Head of caudate nucleus (tissue), 42 donors: Measurements from ENCODE around the gene KNOP1.

Experiments
- DNase-seq, 42 donors: peaks; one replicate each; pipeline versions ENCODE4 v3.0.0 to v3.0.0-alpha.2; 2020 to 2021; ENCODE audit warnings: mixed read lengths in 7 of 42
- intact Hi-C: fragments of 100-400 bp; cut with DNase I; formaldehyde crosslinking; loops from one replicate; pipeline ENCODE4 v1.15.0; 2022

KNOP1 gene

DNA sequence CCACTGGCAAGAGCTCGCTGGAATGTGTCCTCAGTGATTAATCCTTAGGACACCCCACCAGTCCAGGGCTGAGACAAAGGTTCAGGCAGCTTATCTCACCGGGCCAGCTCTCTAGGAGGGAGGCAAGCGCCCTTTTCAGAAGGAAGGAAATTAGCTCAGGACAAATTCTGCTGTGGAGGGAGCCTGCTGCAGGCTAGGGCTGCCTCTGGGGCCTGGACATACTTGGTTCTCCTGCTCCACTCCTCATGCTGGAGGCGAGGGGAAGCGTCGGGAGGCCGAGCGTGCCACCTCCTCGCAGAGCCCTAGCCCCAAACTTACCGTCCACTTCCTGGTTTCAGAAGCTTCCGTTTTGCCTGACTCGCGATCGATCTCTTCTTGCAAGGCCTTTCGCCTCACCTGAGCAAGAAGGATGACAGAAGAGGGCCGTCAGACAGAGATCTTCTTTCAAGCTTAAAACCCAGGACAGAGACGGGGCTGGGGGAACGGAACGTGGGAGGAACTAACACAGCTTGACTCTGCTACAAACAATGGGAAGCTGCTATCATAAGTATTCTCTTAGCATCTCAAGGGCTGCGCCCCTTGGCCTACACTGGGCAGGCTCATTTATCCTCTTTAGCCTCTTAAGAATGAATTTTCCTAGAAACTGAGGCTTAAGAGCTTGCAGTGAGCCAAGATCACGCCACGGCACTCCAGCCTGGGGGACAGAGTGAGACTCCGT, 7.7 kb downstream of the KNOP1 start:
- DNase-seq: no peak
- intact Hi-C loops: no loop called here

DNA sequence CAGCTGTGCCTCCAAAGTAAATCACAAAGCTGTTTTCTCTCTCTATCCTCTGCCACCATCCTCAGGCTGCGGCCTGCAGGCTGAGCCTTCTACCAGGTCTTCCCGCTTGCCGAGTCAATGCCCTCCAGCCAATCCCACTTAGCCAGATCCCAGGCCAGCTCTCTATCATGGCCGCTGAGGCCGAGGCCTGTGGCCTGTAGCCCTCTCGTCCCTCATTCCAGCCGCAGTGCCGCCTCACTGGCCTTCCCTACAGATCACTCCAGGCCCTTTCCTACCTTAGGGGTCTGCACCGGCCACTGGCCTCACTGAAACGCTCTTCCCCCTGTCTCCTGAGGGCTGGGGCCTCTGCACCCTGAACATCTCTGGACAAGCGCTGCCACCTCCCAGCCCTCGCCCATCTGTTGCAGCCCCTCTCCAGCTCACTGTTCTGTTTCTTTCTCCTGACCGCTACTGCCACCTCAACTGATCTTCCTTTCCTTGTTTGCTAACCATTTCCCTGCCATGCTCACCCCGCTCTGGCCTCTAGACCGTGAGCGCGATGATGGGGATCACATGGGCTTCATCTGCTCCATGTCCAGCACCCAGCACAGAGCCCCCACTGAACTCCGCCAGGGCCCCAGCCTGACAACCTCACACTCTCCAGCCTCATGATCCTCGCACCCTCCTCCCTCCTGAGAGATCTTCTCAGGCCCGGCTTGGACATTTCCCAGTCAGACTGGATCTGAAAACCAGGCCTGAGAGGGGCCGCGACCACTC, 8.5 kb downstream of the KNOP1 start:
- intact Hi-C loops: no loop called here
- DNase-seq: no peak

DNA sequence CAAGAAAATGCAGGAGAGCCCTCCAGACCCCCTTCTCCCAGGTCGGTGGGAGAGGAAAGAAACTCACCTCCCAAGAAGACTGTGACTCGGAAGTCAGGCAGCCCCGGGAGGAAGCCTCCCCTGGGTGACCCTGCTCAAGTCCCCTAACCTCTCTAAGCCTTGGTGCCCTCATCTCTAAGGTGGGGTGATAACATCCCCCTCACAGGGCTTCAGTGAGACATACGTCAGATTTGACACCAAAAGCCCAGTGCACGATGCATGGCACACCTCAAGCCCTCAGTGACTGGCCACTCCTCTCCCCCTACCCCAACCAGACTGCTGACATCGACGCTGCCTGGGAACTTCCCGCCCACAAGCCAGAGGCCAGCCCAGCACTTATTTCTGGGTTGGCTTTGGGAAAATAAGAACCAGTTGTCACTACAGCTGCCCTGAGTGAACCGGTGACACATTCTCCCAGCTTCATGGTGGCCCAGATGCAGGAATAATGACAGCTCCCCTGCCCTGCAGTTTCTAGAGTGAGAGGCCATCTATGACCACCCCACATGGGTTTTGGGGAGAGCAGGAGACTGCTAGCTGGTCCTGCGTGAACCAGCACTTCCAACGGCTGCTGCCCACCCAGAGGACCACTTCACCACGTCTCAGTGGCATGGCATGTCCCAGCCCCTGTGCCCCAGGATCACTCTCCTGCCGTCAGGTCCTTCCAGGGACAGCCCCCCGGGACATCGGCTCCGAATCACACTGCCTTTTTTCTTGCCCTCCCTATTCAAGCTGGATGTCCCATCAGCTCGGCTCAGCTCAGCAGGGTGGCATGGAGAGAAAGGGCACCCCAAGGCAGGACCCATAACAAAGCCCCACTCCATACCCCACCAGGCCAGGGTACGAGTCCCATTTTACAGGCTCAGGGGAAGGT, 9.5 kb downstream of the KNOP1 start:
- intact Hi-C loops: no loop called here
- no peak for DNase-seq

DNA sequence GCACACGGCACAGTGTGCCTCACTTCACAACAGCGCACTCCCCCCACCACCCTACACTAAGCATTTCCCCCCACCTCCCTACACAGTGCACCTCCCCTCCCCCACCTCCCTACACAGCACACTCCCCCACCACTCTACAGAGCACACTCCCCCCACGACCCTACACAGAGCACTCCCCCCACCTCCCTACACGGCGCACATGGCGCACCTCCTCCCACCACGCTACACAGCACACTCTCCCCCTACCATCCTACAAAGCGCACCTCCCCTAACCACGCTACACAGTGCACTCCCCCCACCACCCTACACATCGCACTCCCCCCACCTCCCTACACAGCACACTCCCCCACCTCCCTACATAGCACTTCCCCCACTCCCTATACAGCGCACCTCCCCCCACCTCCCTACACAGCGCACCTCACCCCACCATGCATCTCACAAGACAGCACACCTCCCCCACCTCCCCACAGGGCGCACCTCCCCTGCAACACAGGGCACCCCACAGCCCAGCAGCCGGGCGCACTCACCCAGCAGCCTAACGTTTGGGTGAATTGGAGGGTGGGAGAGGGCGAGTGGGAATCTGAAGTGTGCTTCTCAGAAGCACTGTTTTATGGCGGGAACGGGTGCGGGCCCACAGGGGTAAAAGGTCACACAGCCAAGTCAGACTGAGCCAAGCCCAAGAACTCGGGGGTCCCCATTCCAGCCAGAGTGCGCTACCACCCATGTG, 10.3 kb downstream of the KNOP1 start:
- peak in 6 of 42 donors; percentile 18 to 61 (median 35) for DNase-seq
- intact Hi-C loops: no loop called here

DNA sequence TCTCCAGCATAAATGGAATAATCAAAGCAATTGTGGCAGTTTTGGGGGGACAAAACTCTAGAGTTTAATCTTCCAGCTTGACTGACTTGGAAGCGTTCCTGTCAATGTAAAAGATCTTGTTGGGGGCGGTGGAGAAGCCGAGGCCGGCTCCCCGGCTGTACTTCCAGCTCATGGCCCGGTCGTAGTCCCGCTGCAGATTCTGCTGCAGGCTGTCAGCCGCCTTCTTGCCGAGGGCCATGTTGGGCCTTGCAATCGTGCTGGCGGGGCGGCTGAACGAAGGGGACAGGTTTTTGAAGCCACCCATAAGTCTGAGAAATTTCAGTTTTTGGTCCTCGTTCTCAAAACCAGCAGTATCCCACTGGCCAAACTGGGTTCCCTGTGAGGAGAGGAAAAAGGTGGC, 11.2 kb downstream of the KNOP1 start:
- intact Hi-C loops: no loop called here
- DNase-seq: no peak

DNA sequence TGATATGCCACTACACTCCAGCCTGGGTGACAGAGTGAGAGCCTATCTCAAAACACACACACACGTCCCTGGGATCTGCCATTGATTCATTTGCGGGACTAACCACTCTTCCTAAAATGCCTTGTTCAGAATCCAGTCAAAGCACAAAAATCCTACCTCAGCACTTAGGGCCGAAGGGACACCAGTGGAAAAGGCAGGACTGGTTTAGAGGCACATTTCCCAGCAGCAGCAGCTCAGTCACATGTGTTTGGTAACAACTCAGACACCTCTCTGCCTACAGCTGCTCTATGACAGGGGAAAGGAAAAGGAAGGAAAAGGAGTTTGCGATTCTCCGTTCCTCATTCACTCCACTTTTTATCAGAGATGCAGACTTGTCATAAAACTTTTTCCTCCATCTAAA, 12.2 kb downstream of the KNOP1 start:
- DNase-seq: peak in 3 of 42 donors; percentile 34 to 61 (median 44)
- intact Hi-C loops: no loop called here

DNA sequence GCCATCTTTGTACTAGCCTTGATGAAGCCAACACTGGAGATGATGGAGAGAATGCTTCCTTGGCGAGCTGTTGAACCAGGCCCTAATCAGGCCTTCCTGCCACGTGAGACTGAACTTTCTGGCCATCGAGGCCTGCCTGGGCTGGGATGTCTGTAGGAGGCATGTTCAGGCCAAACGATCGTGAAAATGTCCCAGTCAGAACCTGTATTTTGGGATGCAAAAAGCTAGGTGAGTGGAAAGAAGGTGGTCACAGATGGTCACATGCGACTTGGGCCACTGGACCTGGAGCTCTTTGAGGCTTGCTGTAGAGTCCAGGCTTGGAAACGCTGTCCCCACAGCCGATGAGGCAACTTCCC, 12.9 kb downstream of the KNOP1 start:
- DNase-seq: no peak
- intact Hi-C loops: no loop called here

DNA sequence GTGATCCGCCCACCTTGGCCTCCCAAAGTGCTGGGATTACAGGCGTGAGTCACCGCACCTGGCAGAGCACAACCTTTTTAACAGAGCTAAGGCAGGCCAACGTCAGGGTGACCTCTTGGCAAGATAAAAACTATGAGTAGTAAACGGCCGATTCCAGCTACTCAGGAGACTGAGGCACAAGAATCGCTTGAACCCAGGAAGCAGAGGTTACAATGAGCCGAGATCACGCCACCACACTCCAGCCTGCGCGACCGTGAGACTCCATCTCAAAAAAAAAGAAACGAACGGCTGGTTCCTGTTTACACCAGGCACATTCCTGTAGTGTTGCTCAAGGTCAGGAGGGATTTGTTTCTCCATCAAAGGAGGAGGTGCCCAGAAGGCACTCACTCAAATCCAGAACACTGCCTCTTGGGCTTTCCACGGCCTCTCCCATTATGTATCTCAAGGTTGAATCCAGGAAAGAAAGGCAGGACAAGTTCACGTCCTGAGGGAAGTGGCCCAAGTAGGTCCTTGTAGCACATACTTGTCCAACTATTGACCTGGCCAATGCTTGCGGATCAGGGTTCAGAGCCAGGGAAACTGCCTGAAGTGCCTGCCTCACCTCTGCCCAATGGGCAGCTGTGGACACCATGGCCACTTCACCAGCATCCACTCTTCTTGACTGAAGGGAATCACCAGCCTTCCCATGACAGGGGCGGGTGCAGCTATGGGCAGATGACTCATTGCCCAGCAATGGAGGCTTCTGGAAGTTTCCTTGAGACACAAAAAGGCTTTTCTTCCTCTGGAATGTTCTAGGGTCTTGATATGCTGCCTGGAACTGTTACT, 13.5 kb downstream of the KNOP1 start:
- no peak for DNase-seq
- intact Hi-C loops: no loop called here

DNA sequence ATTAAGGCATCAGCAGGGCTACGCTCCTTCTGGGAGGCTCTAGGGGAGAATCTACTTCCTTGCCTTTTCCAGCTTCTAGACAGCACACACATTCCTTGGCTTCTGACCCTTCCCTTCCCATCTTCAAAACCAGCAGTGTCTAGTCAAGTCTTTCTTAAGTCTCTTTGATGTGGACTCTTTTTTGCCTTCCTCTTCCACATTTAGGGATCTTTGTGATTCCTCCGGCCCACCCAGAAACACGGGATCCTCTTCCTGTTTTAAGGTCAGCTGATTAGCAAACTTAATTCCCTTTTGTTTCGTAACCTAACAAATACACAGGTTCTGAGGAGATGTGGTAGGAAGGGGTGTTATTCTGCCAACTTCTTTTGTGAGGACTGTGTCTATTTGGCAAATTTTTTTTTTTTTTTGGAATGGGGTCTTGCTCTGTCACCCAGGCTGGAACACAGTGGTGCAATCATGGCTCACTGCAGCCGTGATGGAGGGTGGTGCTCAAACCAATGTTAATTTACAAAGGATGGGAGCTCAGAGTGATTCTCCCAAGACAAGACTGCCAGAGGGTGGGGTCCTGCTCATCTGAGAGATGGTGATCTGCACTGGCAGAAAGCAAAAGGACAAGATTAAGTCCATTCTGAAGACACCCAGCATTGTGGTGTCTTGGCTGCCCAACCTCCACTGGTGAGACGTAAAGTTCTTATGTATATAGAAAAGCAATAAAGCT, 14.7 kb downstream of the KNOP1 start:
- intact Hi-C loops: no loop called here
- no peak for DNase-seq

DNA sequence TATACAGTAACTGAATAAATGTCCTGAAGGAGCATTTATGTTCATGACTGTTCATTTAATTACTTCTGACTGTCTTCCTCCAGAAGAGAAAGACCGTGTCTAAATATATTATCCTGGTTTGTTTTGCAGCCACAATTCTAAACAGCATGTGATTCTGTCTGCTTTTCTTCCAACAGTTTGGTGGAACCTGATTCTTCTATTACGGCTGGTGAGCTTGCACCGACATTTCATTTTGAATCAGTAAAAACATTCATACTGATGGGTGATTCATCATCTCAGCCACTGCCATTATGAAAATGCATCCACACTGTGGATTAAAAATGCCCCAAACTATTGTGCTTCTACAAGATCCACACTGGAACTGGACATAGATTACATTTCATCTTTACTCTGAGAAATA, 16.9 kb downstream of the KNOP1 start:
- intact Hi-C loops: no loop called here
- DNase-seq: no peak

DNA sequence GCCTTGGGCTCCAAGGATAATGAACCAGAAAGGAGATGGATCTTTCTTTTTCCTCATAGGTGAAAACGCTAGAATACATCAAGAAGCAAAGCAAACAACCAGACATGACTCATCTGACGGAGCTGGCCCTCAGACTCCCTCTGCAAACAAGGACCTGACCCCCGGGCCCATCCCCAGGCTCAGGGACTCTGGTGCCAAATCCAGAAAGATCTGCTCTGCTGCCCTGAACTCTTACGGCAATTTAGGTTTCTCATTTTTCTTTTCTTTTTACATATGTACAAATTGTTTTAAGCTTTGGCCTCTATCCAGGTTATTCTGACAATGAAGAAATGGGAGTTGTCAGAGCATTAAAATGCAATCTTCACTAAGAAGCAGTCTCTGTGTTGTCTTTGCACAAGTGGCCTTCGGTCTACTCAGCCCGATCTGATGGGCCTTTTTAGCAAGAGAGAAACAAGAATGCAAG, 17.7 kb downstream of the KNOP1 start:
- DNase-seq: peak in 2 of 42 donors; percentile 39 to 60
- intact Hi-C loops: no loop called here

DNA sequence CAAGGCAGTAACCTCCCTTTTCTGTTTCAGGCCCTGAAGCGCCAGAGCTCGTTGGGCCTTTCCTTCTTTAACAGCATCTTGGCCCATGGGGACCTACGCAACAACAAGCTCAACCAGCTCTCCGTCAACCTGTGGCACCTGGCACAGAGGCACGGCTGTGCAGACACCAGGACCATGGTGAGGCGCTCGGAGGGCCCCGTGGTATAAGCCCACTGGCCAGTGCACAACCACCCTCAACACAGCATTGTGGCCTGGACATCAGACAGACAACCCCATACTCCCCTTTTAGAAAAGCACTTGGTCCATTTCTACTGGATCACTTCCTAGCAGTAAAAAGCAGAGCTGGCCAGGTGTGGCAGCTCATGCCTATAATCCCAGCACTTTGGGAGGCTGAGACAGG, 18.6 kb downstream of the KNOP1 start:
- DNase-seq: no peak
- intact Hi-C loops: no loop called here

DNA sequence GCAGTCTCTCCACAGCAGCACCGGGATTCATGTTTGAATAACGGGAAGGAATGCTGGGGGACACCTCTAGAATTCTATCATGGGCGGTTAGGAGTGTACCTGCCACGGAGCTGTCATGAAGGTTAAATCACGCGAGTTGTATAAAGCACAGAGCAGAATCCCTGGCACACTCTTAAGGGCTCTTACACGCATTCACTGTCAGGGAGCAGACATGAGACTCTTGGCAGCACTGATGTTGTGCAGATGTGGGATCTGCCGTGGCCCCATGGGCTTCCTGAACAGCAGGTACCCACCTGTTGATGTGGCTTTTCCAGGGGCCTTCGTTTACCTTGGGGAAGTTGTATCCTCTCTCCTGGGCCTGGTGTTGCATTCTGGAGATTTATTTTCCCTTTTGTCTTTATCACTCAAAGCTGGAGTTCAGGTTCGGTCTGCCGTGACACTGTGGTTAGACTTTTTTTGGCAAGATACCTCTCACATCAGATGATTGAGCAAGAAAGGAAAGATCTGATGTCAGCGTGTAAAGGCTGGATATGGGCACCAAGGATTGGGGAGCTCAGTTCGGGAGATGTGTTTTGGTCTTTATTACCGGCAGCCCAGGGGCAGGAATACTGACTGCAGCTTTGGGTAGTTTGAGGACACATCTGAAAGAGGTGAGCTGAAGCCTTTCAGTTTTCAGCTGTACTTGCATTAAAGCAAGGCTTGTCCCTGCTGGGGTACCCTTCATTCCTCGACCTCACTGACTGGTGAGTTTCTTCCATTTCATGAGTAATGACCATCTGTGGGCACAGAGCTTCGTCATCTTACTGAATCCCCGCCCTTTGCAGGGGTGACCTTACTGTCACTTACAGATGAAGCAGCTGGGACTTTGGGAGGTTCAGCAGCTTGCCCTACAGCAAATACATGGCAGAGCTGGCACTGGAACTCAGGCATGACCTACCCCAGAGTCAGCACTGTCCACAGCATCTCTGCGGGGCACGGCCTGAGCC, 19.3 kb downstream of the KNOP1 start:
- intact Hi-C loops: no loop called here
- no peak for DNase-seq

DNA sequence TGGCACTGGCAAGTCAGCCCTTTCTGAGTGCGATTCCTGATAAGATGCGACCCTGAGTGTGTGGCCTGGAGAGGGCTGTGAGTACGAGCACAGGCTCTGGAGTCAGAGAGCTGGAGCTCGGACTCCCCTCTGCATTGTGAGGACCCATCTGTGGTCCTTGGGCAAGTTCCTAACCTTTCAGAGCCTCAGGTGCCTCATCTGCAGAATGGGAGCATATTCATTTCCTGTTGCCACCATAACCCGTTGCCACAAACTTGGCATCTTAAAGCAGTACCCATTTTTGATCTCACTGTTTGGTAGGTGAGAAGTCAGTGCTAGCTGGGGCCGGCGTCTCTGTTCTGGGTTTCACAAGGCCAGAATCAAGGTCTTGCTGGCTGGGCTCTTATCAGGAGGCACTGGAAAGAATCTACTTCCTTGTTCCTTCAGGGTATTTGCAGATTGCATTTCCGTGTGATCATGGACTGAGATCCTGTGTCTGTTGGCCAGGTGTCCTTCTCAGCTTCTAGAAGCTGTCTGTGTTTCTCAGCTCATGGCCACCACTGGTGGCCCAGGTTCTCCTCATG, 20.2 kb downstream of the KNOP1 start:
- no peak for DNase-seq
- intact Hi-C loops: no loop called here

DNA sequence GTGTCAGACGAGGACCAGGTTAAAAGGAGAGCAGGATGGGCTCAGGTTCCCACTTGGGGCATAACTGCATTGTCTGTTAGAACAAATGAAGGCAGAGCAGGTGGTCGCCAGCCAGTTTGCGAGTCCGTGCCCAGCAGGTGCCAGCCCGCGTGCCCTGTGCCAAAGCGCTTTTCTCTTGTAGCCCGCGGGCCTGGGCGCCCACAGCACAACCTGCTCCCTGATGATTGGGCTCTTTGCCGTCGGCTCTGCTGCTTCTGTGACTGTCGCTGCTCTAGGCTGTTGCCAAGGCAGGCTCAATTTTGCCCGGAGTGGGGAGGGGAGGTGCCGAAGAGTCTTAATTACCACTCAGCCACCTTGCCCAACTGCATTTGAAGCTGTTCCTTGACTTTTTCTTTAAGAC, 21.1 kb downstream of the KNOP1 start:
- intact Hi-C loops: no loop called here
- DNase-seq: peak in 32 of 42 donors; percentile 16 to 73 (median 44)

DNA sequence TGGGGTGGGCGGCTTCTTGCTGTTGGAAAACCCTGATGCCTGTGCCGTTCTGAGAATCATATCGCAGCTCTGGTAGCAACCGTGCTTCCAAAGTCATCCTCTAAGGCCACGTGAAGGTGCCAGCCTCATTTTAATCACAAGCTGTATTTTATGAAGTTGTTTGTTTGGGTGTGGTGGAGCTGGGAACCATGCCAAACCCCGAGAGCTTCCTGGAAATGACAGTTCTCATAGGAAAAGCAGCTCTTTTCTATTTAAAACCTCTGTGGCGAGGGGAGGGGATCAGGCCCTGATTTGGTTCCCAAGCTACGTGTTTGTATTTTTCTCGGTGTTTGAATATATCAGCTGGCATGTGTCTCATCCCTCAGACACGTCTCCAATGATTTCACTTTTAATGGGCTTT, 21.7 kb downstream of the KNOP1 start:
- intact Hi-C loops: no loop called here

More for the DNA sequence above, 21.7 kb downstream of the KNOP1 start:
- peak in 21 of 42 donors; percentile 16 to 76 (median 42) for DNase-seq
